HG03280 (cell line): ENCODE measurements around the gene MIP.
A peak's percentile ranks its signal among the peaks of the same experiment; 100 is the strongest.
"Not testable (repeated sequence)": the region's sequence is repeated elsewhere in the genome, so short reads cannot be mapped to it uniquely, and the experiment has no call there.

ENCODE experiments used
- ATAC-seq: cut with Tn5 transposase; IDR thresholded peaks from one replicate; pipeline ENCODE4 v1.9.1; 2021; ENCODE audit warnings: mild to moderate bottlenecking, moderate library complexity; ENCODE audit not compliant: unreplicated experiment

MIP gene

DNA sequence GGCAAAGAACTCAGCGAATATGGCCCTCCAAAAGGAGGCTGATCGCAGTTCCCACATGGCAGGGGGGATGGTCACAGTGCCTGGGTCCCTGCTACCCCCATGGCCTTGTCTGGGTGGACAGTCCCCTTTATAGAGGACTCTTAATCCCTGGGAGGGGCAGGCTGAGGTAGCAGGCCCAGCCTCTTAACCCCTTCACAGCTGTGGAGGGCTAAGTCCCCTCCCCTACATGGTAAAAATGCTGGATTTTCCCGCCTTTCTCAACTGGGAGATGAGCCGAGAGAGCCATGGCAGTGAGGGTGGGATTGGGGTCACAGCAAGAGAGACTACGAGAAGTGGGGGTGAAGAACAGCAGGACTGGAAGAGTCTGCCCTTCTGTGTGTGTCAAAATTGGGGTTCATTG lies at the start of gene MIP:
Gene MIP, minus strand, starts transcription at position 101 of the 400 bp plus-strand sequence. Its CDS starts 44 bp downstream, at position 57.
- ATAC-seq = no peak

DNA sequence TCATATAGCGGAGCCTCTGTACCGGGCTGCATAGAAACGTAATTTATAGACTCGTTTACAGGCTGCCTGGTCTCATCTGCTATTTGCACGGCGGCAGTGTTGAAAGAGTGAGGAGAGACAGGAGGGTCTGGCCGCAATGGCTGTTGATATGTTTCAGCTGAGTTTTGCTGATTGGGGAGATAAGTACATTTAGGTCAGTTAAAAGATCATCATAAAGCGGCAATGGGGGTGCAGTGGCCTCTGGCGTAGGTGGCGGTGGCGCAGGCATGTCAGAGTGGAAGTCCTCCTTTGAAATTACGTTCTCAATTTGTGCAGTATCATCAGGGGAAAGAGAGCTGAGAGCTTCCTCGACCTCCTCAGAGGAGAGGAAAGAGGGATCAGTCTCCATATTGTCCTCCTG lies 45.4 kb upstream of the MIP start:
- ATAC-seq = not testable (repeated sequence)

DNA sequence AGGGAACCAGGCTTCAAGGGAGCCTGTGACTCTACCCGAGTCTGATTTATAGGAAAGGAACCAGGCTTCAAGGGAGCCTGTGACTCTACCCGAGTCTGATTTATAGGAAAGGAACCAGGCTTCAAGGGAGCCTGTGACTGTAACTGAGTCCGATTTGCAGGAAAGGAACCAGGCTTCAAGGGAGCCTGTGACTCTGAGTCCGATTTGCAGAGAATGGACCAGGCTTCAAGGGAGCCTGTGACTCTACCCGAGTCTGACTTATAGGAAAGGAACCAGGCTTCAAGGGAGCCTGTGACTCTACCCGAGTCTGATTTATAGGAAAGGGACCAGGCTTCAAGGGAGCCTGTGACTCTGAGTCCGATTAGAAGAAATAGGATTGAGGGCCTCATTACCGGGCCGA lies 45.0 kb upstream of the MIP start:
- not testable (repeated sequence) for ATAC-seq

DNA sequence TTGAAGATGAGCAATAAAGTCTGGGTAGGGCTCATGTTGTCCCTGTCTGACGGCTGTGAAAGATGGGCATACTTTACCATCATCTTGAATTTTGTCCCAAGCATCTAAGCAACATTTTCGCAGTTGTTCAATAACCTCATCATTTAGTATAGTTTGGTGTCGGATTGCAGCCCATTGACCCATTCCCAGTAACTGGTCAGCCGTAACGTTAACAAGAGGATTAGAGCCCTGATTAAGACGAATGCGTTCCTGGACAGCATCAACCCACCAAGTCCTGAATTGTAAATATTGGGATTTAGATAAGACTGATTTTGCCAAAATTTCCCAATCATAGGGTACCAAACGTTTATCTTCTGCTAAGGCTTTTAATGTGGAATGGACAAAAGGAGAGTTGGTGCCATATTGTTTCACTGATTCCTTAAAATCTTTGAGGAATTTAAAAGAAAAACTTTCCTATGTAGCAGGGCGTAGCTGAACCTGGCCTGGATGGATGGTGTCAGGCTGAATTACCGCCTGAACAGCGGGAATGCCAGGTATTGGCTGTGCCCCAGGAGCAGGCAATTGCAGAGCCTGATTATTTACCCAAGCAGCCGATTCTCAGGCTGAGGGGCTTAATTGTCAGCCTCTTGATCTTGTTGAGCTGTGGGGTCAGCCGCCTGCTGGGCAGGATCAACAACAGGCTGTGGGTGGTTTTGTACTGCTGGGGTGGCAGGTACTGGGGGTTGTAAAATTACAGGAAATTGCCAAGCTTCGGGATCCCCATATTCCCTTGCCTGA lies 43.9 kb upstream of the MIP start:
- not testable (repeated sequence) for ATAC-seq

DNA sequence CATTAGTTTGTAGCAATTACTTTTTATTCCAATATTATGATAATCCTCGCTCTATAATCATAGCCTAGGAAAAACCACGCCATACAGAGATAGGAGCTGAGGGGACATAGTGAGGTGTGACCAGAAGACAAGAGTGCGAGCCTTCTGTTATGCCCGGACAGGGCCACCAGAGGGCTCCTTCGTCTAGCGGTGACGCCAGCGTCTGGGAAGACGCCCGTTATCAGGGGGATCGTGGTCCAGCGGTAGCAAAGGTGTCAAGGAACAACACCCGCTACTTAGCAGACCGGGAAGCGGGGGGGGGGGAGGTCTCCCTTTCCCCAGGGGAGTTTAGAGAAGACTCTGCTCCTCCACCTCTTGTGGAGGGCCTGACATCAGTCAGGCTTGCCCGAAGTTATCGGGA lies 42.2 kb upstream of the MIP start:
- ATAC-seq = not testable (repeated sequence)

DNA sequence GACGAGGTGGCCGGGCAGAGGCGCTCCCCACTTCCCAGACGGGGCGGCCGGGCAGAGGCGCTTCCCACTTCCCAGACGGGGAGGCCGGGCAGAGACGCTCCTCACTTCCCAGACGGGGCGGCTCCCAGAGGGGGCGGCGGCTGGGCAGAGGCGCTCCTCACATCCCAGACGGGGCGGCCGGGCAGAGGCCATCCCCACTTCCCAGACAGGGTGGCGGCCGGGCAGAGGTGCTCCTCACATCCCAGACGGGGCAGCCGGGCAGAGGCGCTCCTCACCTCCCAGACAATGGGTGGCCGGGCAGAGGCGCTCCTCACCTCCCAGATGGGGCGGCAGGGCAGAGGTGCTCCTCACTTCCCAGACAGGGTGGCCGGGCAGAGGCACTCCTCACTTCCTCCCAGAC lies 40.0 kb upstream of the MIP start:
- ATAC-seq = not testable (repeated sequence)

DNA sequence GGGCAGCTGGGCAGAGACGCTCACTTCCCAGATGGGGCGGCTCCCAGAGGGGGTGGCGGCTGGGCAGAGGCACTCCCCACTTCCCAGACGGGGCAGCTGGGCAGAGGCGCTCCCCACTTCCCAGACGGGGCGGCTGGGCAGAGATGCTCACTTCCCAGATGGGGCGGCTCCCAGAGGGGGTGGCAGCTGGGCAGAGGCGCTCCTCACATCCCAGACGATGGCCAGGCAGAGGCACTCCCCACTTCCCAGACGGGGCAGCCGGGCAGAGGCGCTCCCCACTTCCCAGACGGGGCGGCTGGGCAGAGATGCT lies 39.6 kb upstream of the MIP start:
- not testable (repeated sequence) for ATAC-seq

DNA sequence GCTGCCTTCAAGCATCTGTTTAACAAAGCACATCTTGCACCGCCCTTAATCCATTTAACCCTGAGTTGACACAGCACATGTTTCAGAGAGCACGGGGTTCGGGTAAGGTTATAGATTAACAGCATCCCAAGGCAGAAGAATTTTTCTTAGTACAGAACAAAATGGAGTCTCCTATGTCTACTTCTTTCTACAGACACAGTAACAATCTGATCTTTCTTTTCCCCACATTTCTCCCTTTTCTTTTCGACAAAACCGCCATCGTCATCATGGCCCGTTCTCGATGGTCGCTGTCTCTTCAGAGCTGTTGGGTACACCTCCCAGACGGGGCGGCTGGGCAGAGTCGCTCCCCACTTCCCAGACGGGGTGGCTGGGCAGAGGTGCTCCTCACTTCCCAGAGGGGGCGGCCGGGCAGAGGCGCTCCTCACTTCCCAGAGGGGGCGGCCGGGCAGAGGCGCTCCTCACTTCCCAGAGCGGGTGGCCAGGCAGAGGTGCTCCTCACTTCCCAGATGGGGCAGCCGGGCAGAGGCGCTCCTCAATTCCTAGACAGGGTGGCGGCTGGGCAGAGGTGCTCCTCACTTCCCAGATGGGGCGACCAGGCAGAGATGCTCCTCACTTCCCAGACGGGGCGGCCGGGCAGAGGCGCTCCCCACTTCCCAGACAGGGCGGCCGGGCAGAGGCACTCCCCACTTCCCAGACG lies 39.1 kb upstream of the MIP start:
- ATAC-seq = not testable (repeated sequence)

DNA sequence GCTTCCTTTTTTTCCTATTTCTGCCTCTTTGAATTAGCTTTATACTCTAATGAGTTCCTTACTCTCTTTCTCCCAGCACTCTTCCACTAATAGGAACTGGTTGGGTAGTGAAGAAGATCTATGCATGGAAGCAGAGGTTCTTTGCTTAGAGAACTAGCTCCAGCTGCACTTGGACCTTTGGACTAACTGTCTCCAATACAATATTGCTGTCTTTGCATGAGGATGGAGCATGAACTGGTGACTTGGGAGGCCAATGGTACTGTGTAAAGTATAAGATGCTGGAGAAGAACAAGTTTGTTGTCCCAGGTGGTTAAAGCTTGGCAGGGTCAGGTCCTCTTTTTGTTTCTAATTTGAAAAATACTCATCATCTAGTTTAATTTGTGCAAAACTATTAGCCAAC lies 35.9 kb upstream of the MIP start:
- ATAC-seq = no peak

DNA sequence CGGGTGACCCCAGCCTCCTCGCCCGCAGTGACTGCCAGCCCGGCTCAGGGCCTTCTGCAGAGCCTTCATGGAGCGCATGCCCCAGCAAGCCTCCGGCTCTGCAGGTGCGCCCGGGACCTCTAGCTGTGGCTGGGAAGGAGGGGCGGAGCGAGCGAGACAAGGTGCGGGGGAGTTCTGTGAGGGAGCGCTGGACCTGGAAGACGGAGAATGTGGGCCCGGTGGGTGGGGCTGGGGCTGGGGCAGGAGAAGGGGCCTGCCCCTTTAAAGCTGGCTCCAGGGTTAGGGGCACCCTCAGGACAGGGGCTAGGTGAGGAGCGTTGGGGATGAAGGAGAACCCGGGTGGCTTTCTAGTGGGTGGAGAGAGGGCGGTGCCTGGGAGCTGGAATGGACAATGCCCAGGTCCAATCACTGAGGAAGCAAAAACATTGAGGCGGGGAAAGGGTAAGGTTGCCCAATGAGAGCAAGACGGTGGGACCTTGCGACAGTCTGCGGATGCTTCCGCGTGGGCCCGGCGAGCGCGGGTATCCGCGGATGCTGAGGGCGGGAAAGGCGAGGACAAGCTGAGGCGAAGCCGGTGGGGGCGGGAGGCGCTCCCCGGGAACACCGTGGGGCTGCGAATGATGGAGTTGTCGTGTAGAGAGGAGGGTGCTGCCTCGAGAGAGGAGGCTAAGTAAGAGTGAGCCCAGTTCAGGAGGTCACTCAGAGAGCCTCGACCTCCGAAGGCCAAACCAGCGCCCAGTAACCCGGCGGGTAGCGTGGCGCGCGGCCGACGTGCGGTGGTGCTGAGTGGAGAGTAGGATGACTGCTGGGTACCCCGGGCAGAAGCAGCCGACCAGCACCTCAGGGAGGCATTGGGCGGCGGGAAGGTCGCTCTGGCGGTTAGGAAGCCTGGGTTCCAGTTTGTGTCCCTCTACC lies 33.8 kb upstream of the MIP start, which contains the start of gene GLS2:
Gene GLS2, minus strand, starts transcription at position 121 of the 915 bp plus-strand sequence. Its CDS starts 43 bp downstream, at position 78.
- peak; percentile 89 for ATAC-seq

DNA sequence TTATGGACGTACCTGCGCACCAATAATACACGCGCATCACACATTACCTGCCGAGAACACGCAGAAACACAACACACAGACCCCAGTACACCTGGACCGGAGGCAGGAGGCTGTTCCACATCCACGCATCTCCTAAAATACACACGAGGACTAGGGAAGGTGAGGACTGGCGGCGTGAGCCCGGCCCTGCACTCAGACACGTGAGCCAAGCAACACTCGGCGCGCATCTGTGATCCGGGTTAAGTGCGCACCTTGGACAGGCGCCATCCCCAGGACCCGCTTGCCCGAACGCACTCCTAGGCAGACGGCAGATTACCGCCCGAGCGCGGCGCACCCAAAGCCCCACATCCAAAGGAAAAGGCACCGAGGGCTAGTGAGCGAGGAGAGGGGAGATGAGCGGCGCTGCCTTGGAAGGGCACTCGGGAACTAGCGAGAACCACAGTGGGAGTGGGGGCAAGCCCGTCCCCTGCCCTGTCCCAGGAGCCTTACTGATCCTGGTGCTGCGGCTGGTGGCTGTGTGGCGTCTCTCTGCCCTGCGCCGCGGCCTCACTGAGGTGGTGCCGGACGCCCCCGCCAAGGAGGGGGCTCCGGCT lies 33.1 kb upstream of the MIP start:
- peak; percentile 27 for ATAC-seq

DNA sequence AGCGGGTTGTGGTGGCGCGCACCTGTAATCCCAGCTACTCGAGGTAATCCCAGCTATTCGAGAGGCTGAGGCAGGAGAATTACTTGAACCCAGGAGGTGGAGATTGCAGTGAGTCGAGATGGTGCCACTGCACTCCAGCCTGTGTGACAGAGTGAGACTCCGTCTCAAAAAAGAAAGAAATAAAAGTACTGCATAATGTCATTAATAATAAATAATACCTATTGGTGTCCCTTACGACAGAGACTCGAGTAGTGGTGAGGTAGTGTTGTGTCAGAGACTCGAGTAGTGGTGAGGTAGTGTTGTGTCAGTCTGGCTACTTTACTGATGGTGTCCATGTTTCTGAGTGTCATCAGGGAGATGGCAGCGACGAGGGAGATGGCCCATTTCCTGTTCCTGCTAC lies 32.2 kb upstream of the MIP start:
- ATAC-seq = no peak

DNA sequence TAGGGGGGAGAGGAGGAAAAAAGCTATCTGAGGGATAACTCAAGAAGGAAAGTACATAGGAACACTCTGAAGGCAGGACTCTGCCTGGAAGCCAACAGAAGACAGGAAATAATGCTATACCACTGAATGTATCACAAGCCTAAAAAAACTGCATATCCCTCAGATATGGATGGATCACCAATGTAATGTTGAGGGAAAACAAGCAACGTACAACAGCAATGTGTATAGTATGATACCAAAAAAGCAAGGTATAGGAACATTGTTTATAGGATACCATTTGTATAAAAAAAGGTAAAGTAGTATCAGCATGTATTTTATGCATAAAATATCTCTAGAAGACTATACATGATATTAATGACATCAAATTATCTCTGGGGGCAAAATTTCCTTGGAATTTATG lies 30.1 kb upstream of the MIP start:
- ATAC-seq = no peak

DNA sequence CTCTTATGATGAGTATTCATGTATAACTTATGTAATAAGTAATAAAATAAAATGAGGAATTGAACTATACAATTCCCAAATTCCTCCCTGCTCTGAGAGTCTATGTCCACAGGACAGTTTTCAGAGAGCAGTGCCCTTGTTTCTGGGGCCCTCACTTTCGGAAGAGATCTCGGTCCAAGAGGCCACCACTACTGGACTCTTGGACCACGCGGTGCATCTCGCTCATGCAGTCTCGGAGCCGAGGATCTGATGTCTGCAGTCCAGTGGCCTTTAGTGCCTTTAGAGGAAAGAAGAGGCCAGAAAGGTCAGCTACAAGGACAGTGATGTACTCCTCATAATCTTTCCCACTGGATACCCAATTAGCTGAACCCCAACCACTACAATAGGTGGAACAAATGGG lies 25.2 kb upstream of the MIP start:
- ATAC-seq = no peak

DNA sequence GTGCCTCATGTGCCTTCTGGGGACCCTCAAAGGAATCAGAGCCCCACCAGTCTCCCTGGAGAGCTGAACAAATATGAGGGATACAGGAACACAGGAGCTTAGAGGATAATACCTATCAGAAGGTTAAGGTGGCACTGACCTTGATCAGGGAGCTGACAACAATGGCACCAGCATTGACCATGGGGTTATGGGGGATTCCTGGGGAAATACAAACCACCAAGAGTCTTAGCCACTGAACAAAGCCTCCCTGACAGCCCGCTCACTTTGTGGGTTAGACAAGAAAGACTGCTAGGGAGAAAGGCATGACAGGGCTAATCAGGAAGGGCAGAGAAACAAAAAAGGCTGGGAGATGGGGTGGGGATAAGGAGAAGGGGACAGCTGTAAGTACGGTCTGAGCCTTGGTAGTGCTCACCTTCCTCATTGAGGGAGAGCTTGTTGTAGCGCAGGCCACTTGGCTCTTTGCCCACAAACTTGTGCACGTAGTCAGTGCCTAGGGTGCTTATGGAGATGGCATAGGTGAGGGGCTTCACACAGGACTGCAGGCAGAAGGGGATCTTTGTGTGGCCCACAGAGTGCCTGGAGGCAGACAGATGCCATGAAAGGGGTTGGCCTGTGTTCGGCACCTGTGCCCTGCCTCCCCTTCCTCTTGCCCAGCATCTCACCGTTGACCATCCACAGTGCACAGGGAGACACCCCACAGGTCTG lies 23.2 kb upstream of the MIP start:
- no peak for ATAC-seq

DNA sequence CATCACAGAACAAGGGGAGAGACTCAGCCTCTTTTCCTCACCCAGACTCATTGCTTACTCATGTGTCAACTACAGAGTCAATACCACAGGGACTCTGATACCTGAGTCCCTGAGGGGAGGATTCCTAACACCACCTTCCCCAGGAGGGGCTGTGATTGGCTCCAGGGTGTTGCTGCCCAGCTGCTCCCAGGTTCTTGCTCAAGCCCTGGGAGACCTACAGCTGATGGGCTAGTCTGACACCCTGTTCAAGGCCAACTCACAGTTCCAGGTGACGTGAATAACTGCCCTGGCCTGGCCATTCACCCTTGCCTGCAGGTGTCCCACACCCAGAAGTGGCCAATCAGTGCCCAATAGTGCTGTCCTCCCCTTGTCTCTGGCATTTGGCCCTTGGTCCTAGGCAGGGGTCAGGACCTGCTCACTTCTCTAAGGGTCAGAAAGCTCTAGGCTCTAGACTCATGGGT lies 22.5 kb upstream of the MIP start:
- no peak for ATAC-seq

DNA sequence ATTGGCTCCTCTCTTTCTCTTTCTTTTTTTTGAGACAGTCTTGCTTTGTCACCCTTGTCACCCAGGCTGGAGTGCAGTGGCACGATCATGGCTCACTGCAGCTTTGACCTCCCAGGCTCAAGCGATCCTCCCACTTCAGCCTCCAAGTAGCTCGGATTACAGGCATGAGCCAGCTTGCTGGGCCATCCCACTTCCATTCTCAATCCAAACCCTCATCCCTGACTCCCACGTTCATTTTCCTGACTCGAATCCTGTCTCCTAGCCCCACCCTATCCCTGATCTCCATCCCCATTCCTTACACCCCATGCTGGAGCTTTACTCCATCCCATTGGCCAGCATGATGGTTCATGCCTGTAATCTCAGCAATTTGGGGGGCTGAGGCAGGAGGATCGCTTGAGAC lies 21.7 kb upstream of the MIP start:
- no peak for ATAC-seq

DNA sequence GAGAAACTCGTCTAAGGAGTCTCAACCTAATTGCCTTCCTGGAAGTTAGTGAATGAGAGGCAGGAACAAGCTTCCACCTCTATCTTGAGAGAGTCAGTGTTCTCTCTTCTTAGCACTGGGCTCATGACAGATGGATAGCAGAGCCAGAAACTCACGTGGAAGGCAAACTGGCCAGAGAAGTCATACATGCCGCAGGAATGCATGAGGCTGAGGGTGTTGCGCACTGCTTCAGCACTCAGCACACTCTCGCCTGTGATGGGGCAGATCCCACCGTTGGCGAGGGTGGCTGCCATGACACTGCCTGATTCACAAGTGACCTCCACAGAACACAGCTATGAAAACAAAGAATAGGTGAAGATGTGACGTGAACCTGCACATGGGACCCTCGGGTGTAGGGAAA lies 19.9 kb upstream of the MIP start:
- no peak for ATAC-seq

DNA sequence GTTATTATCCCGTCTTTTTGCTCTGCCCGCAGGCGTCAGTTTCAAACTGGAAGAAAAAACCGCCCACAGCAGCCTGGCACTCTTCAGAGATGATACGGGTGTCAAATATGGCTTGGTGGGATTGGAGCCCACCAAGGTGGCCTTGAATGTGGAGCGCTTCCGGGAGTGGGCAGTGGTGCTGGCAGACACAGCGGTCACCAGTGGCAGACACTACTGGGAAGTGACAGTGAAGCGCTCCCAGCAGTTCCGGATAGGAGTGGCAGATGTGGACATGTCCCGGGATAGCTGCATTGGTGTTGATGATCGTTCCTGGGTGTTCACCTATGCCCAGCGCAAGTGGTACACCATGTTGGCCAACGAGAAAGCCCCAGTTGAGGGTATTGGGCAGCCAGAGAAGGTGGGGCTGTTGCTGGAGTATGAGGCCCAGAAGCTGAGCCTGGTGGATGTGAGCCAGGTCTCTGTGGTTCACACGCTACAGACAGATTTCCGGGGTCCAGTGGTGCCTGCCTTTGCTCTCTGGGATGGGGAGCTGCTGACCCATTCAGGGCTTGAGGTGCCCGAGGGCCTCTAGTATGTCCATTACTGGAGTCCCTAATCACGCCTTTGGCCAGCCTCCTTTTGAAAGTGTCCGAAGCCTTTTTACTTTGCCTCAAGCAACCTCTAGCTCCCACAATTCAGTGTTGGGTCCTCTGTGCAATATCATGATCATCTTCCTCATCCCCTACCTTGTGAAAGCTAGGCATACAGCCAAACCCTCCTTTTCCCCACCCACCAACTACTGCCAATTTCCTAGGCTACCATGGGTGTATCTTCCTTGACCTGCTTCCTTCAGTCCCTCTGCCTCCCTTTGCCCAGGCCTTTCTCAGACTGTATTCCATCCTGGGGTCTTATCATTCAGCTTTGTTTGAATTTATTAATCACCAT lies 14.8 kb upstream of the MIP start:
- ATAC-seq = no peak
